ENCODE results near the gene OR2V2. TPM values are rescaled to one million over a fixed set of nuclear protein-coding genes. Genes with fewer than 3 reads are reported as not detected.

OR2V2 gene
- total RNA-seq, 6 experiments from 2014 or later = not detected

DNA sequence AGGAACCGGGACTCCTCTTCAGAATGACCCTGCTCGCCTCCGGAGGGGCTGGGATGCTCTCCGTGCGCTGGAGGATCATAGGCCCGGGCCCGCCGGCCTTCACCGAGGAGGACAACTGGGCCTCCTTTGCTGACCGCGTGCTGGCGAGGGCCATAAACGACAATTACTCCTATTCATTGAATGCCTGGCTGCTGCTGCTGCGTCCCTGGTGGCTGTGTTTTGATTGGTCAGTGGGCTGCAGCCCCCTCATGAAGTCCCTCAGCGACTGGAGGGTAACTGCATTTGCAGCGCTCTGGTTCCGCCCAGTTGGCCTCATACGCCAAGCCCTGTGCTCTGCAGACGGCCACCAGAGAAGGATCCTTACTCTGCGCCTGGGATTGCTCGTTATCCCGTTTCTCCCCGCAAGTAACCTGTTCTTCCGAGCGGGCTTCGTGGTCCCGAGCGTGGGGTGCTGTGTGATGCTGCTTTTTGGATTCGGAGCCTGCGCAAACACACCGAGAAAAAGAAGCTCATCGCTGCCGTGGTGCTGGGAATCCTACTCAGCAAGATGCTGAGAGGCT, 33.0 kb upstream of the OR2V2 start:
- ATAC-seq (no peak), DNase-seq (peak in 1 of 3 donors; percentile 26)
- Histone ChIP-seq H3K27me3 (peaks cover 0 to 5% of the 10 kb centered on the region in 2 donors), H3K27ac (no peak overlapping the region), H3K36me3 (no peaks in the 10 kb centered on the region), H3K4me1 (no peaks in the 10 kb centered on the region), H3K9me3 (no peaks in the 10 kb centered on the region), H3K4me3 (no peak overlapping the region)
- TF ChIP-seq, protein P1, sequence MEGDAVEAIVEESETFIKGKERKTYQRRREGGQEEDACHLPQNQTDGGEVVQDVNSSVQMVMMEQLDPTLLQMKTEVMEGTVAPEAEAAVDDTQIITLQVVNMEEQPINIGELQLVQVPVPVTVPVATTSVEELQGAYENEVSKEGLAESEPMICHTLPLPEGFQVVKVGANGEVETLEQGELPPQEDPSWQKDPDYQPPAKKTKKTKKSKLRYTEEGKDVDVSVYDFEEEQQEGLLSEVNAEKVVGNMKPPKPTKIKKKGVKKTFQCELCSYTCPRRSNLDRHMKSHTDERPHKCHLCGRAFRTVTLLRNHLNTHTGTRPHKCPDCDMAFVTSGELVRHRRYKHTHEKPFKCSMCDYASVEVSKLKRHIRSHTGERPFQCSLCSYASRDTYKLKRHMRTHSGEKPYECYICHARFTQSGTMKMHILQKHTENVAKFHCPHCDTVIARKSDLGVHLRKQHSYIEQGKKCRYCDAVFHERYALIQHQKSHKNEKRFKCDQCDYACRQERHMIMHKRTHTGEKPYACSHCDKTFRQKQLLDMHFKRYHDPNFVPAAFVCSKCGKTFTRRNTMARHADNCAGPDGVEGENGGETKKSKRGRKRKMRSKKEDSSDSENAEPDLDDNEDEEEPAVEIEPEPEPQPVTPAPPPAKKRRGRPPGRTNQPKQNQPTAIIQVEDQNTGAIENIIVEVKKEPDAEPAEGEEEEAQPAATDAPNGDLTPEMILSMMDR (IDR thresholded peaks at IDR 0.05) = no peak
- TF ChIP-seq POLR2A (IDR thresholded peaks at IDR 0.05) = no peak
- intact Hi-C loops (cut with DNase I) = loop anchor here in 1 of 2 donors (10.0 kb wide), 1 partner anchor 60 kb away; no protein-coding TSS in a partner anchor
- 48% methylated on average over 9 of the region's 33 CpGs for WGBS (ENCODE audit: insufficient coverage, low coverage, low lambda C conversion rate, missing lambda C conversion rate)

DNA sequence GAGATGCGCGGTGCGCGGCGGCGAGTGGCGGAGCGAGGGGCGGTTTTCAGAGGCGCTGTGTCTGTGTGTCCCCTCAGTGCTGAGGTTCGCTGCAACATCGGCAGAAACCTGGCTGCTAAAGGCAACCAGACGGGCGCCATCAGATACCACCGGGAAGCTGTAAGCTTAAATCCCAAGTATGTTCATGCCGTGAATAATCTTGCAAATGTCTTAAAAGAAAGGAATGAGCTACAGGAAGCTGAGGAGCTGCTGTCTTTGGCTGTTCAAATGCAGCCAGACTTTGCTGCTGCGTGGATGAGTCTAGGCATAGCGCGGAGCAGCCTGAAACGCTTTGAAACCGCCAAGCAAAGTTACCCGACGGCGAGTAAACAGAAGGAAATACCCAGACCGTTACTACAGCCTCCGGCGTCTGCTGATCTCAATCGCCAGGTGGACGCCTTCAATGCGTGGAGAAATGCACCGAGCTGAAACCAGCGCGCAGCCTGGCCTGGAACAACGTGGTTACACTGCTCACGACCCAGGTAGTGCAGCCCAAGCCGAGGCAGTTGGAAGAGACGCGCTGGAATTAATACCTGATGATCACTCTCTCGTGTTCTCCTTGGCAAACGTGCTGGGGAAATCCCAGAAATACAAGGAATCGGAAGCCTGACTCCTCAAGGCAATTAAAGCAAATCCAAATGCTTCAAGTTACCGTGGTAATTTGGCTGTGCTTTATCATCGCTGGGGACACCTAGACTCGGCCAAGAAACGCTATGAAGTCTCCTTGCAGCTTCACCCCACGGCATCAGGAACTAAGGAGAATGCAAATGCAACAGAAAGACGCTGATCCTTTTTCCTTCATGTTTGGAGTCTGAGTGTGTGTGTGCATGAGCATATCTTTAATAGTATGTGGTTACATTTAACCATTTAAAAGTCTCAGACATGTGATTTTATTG, 32.3 kb upstream of the OR2V2 start:
- H3K27ac ChIP-seq = no peak overlapping the region
- H3K27me3 ChIP-seq = peaks cover 0 to 5% of the 10 kb centered on the region in 2 donors
- TF ChIP-seq, protein P1 (IDR thresholded peaks at IDR 0.05) = no peak
- no peak for TF ChIP-seq POLR2A (IDR thresholded peaks at IDR 0.05)
- intact Hi-C loops (cut with DNase I) = loop anchor here in 1 of 2 donors (10.0 kb wide), 1 partner anchor 60 kb away; no protein-coding TSS in a partner anchor
- no peaks in the 10 kb centered on the region for H3K36me3 ChIP-seq
- H3K4me3 ChIP-seq = no peak overlapping the region
- ATAC-seq (peak in 1 of 4 donors; percentile 36), DNase-seq (peak in 1 of 3 donors; percentile 34)
- no peaks in the 10 kb centered on the region for H3K9me3 ChIP-seq
- H3K4me1 ChIP-seq = no peaks in the 10 kb centered on the region
- 5% methylated on average over 31 of the region's 47 CpGs for WGBS (ENCODE audit: insufficient coverage, low coverage, low lambda C conversion rate, missing lambda C conversion rate)

DNA sequence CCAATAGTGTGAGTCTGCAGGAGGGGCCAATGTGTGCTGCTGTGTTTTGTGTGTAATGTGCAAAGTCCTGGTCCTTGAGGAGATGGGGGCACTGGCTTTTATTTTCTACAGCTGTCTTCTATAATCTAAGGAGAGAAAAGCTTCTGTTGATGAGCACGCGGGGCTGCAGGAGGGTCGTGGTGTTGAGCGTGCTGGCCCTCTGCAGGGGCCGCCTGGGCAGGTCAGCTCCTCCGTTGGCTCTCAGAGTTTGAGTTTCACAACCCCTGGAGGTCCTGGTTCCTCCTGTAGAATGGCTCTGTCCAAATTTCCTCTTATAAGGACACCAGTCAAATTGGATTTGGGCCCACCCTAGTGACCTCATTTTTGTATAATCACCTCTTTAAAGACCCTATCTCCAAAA, 29.0 kb upstream of the OR2V2 start:
- H3K9me3 ChIP-seq = no peaks in the 10 kb centered on the region
- WGBS (ENCODE audit: insufficient coverage, low coverage, low lambda C conversion rate, missing lambda C conversion rate) = 34% methylated on average over 2 of the region's 6 CpGs
- no peaks in the 10 kb centered on the region for H3K4me1 ChIP-seq
- intact Hi-C loops (cut with DNase I) = loop anchor here in 1 of 2 donors (10.0 kb wide), 1 partner anchor 64 kb away; no protein-coding TSS in a partner anchor
- TF ChIP-seq, protein P1 (IDR thresholded peaks at IDR 0.05) = no peak
- TF ChIP-seq POLR2A (IDR thresholded peaks at IDR 0.05) = no peak
- H3K36me3 ChIP-seq = no peaks in the 10 kb centered on the region
- no peak overlapping the region for H3K4me3 ChIP-seq
- ATAC-seq (no peak), DNase-seq (no peak)
- no peak overlapping the region for H3K27ac ChIP-seq
- H3K27me3 ChIP-seq = peaks cover 0 to 5% of the 10 kb centered on the region in 2 donors

DNA sequence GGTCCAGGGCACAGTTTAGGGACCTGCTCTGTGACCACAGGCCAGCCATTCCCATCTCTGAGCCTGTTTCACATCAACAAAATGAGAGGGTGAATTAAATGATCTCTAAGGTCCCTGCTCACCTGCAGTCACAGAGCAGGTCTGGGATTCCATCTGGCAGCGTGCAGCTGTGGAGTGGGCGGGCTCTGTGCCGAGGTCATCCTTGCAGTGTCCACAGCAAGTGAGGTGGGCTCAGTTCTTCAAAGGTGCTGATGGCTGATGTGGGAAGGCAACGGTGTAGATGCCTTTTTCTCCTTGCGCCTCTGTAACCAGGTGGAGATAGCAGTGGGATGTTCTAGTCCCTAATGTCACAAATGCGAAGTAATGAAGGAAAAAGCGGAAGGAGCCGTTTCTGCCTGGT, 28.3 kb upstream of the OR2V2 start:
- H3K4me3 ChIP-seq = no peak overlapping the region
- peaks cover 0 to 5% of the 10 kb centered on the region in 2 donors for H3K27me3 ChIP-seq
- WGBS (ENCODE audit: insufficient coverage, low coverage, low lambda C conversion rate, missing lambda C conversion rate) = 83% methylated on average over 5 of the region's 8 CpGs
- H3K36me3 ChIP-seq = no peaks in the 10 kb centered on the region
- intact Hi-C loops (cut with DNase I) = loop anchor here in 1 of 2 donors (10.0 kb wide), 1 partner anchor 64 kb away; no protein-coding TSS in a partner anchor
- H3K9me3 ChIP-seq = no peaks in the 10 kb centered on the region
- no peak for TF ChIP-seq POLR2A (IDR thresholded peaks at IDR 0.05)
- no peak overlapping the region for H3K27ac ChIP-seq
- DNase-seq = no peak
- H3K4me1 ChIP-seq = no peaks in the 10 kb centered on the region
- ATAC-seq = no peak

- H3K27ac ChIP-seq = no peak overlapping the region
- intact Hi-C loops (cut with DNase I) = no loop called here
- WGBS (ENCODE audit: insufficient coverage, low coverage, low lambda C conversion rate, missing lambda C conversion rate) = 56% methylated on average over 4 of the region's 4 CpGs
- H3K36me3 ChIP-seq = no peaks in the 10 kb centered on the region
- DNase-seq (no peak), ATAC-seq (no peak)
- H3K4me1 ChIP-seq = no peaks in the 10 kb centered on the region
- H3K9me3 ChIP-seq = no peaks in the 10 kb centered on the region
- H3K4me3 ChIP-seq = no peak overlapping the region
- TF ChIP-seq POLR2A (IDR thresholded peaks at IDR 0.05) = no peak
- TF ChIP-seq, protein P1 (IDR thresholded peaks at IDR 0.05) = no peak
- peaks cover 0 to 5% of the 10 kb centered on the region in 2 donors for H3K27me3 ChIP-seq
These were observed 27.1 kb upstream of the OR2V2 start for GRCh38 chr5:181120306-181120705.

All from right lobe of liver (tissue), 6 donors.